Skeletal muscle satellite cell (primary cell): Measurements from ENCODE around the gene FBXL7. TPM values are rescaled to one million over a fixed set of nuclear protein-coding genes. Genes with fewer than 3 reads are reported as not detected.

Source experiments
- H3K27me3 ChIP-seq: 2 replicates; pipeline ENCODE4 v1.7.0; 2013; ENCODE audit warnings: low read length; ENCODE audit not compliant: control insufficient read depth, insufficient read depth
- H3K36me3 ChIP-seq: 2 replicates; pipeline ENCODE4 v1.7.0; 2013; ENCODE audit warnings: mild to moderate bottlenecking, control low read depth, low read length; ENCODE audit not compliant: insufficient read depth
- H3K4me1 ChIP-seq: 2 replicates; pipeline ENCODE4 v1.7.0; 2013; ENCODE audit warnings: low read length; ENCODE audit not compliant: control insufficient read depth, insufficient read depth
- H3K4me2 ChIP-seq: 2 replicates; pipeline ENCODE4 v1.7.0; 2013; ENCODE audit warnings: mild to moderate bottlenecking, low read length
- H3K4me3 ChIP-seq: 2 replicates; pipeline ENCODE4 v1.7.0; 2013; ENCODE audit warnings: low read length
- H3K9ac ChIP-seq: 2 replicates; pipeline ENCODE4 v1.7.0; 2013; ENCODE audit warnings: mild to moderate bottlenecking, low read depth, low read length, moderate library complexity
- H3K9me3 ChIP-seq: replicated peaks from 2 replicates; pipeline ENCODE4 v1.7.0; 2013; ENCODE audit warnings: mild to moderate bottlenecking, control low read depth, low read length
- total RNA-seq: library from RNA; depleted of rRNA; stranded (reverse); fragments of >200 nt; gene quantifications from 2 replicates; pipeline ENCODE4 v1.2.3, GENCODE V29; 2012; rRNA removed

FBXL7 gene
- total RNA-seq, result 3.5 and 4.8 TPM in 2 replicates

DNA sequence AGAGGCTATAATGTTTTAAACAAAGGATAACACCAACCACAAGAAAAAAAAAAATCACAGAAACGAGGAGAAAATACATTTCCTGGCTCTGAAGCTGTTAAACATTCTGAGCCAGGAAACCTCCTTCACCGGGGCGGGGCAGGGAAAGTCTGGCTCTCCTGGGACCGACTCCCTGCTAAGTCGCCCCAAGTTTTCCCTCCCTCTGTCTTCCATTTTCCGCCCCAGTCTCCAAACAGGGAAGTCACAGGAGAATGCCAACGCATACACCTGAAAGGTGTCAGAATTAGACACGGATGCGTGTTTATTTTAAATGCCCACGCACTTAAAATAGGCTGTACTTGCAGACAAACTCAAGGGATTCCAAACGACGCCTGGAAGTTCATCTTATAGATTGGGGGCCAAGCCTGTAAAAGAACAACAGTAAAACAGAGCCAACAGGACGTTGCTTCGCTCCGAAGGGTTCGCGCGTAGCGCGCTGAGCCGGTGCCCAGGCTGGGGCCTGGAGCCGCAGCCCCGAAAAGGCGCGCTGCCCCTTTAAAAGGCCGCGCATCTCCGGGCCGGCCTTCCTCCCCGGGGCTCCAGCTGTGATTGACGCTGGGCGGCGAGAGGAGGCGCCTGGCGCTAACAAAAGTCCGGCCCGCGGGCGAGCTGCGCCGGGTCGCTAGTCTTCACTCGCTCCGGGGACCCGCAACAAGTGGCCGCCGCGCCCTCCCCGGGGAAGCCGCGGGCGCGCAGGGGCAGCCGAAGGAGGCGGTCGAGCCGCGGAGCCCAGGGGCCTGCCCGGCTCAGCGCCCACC is at the start of gene FBXL7:
TSS of gene FBXL7 (plus strand) at position 653 of the 797 bp plus-strand sequence.
- Histone ChIP-seq H3K9me3 (no peaks in the 10 kb centered on the region), H3K9ac (peak within 1 kb of the TSS; percentile 89), H3K4me2 (peak within 1 kb of the TSS; percentile 87), H3K36me3 (peaks cover 2% of the 10 kb centered on the region), H3K4me3 (peak within 1 kb of the TSS; percentile 75), H3K4me1 (peaks cover 8% of the 10 kb centered on the region), H3K27me3 (peaks cover 9% of the 10 kb centered on the region)

DNA sequence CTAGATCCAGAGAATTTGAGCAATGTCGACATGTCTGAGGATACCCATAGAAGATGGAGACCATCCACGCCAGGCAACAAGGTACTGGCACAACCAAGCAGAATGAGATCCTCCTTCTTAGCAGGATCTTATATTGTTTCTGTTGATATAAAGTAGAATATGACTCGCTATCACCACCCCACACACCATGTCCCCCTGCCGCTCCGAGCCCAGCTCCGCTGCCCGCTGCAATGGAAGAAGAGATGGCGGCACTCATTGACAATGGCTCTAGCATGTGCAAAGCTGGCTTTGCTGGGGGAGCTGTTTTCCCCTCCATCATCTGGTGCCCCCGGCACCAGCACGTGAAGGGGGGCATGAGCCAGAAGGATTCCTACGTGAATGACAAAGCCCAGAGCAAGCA is 49.5 kb upstream of the FBXL7 start:
- Histone ChIP-seq H3K4me2 (no peak overlapping the region), H3K36me3 (no peaks in the 10 kb centered on the region), H3K27me3 (peaks cover 16% of the 10 kb centered on the region), H3K4me1 (no peaks in the 10 kb centered on the region), H3K9me3 (no peaks in the 10 kb centered on the region), H3K9ac (no peak overlapping the region), H3K4me3 (no peak overlapping the region)

DNA sequence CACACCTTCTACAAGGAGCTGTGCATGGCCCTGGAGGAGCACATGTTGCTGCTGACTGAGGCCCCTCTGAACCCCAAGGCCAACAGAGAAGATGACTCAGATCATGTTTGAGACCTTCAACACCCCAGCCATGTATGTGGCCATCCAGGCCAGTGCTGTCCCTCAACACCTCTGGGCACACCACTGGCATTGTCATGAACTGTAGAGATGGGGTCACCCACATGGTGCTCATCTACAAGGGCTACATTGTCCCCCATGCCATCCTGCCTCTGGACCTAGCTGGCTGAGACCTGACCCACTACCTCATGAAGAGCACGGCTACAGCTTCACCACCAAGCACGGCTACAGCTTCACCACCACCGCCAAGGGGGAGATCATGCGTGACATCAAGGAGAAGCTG is 49.0 kb upstream of the FBXL7 start:
- no peaks in the 10 kb centered on the region for H3K4me1 ChIP-seq
- peaks cover 14% of the 10 kb centered on the region for H3K27me3 ChIP-seq
- no peak overlapping the region for H3K4me2 ChIP-seq
- no peaks in the 10 kb centered on the region for H3K36me3 ChIP-seq
- H3K9me3 ChIP-seq, result no peaks in the 10 kb centered on the region
- H3K4me3 ChIP-seq, result no peak overlapping the region
- no peak overlapping the region for H3K9ac ChIP-seq

DNA sequence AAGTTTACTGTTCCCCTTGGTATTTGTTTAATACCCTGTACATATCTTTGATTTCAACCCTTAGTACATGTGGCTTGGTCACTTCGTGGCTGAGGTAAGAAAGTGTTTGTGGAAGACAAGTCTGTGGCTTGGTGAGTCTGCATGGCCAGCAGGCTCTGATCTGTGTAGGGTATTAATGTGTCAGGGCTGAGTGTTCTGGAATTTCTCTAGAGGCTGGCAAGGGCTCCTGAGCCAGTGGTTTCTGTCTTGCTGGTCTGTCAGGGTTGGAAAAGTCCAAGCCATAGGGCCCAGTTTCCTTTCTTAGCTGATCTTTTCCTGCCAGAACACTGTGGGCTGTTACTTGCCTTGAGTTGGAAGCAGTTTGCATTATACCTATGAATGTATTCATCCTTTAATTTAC is 48.0 kb upstream of the FBXL7 start:
- no peaks in the 10 kb centered on the region for H3K4me1 ChIP-seq
- no peaks in the 10 kb centered on the region for H3K36me3 ChIP-seq
- H3K4me3 ChIP-seq, result no peak overlapping the region
- H3K27me3 ChIP-seq, result peaks cover 14% of the 10 kb centered on the region
- H3K9me3 ChIP-seq, result no peaks in the 10 kb centered on the region
- no peak overlapping the region for H3K4me2 ChIP-seq
- no peak overlapping the region for H3K9ac ChIP-seq

DNA sequence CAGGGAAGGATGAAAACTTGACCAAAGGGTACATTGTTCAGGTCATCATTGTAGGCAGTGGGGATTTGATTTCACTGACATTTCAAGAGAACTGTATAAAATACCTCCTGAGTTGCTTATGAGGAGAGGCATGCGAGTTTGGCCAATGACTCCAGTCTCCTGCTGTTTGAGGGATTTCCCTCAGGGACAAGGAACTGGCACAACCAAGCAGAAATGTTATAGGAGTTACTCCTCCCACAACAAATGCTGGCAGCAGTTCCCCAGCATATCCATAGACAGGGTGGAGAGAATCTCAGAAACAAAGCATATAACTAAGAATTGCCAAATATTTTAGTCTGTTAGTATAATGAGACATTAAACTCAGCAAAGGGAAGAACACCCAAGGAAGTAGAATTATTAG is 47.2 kb upstream of the FBXL7 start:
- Histone ChIP-seq H3K9me3 (no peaks in the 10 kb centered on the region), H3K4me3 (no peak overlapping the region), H3K9ac (no peak overlapping the region), H3K4me1 (no peaks in the 10 kb centered on the region), H3K4me2 (no peak overlapping the region), H3K27me3 (peaks cover 13% of the 10 kb centered on the region), H3K36me3 (no peaks in the 10 kb centered on the region)

DNA sequence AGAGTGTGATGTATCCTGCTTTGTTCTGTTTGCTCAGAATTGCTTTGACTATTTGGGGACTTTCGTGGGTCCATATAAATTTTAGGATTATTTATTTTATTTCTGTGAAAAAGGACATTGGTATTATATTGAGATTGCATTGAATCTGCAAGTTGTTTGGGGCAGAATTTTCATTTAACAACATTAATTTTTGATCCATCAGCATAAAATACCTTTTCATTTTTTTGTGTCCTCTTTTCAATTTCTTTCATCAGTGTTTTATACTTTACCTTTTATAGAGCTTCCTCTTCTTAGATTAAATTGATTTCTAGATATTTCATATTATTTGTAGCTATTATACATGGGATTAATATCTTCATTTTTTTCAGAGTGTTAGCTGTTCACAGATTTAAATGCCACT is 40.8 kb upstream of the FBXL7 start:
- Histone ChIP-seq H3K9ac (no peak overlapping the region), H3K36me3 (no peaks in the 10 kb centered on the region), H3K4me3 (no peak overlapping the region), H3K4me2 (no peak overlapping the region), H3K9me3 (no peaks in the 10 kb centered on the region), H3K27me3 (peaks cover 49% of the 10 kb centered on the region), H3K4me1 (no peaks in the 10 kb centered on the region)

DNA sequence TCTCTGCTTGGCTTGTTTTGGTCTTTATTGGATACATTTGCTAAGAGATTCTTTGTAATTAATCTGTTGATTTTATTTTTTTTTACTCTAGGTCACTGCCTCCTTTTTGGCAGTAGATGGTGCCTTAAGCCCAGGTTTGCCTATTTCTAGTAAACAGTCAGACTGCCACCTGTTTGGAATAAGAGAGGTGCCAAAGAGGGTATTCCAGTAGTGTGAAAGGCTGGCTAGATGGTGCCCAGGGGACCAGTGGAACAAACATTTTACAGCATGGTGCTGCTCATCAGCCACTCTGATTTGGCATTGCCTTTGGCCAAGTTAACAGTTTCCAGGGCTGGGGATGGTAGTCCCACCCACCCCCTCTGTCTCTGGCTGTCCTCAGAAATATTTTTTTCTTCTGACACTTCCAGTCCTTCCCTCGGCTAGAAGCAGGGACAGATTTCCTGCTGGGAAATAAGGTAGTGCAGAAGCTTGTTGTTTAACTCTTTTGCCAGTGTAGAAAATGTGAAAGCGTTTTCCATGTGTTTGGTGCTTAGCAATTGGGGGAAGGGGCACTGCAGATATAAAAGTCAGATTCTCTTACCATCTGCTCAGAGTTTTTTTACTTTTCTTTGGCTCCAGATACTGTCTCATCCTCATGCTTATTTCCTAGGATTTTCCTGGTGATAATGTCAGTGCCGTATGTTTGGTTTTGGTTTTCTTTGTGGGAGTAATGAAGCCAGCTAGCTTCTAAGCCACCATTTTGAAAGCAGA is 36.6 kb upstream of the FBXL7 start:
- H3K27me3 ChIP-seq, result peaks cover 64% of the 10 kb centered on the region

DNA sequence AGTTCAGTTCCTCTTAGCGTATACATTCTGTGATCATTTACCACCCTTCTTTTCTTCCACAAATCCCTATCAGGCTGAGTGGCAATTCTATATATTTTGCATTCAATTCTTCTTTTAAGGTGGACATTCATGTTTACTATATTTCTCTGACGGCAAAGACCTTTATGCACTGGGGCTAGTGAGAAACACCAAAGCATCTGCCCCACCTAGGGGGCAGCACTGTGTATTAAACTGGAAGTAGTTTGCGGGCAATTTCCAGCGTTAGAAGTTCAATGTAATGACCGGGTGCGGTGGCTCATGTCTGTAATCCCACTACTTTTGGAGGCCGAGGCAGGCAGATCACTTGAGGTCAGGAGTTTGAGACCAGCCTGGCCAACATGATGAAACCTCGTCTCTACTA is 27.9 kb upstream of the FBXL7 start:
- no peak overlapping the region for H3K4me2 ChIP-seq
- no peaks in the 10 kb centered on the region for H3K9me3 ChIP-seq
- H3K27me3 ChIP-seq, result peaks cover 37% of the 10 kb centered on the region
- H3K9ac ChIP-seq, result no peak overlapping the region
- H3K36me3 ChIP-seq, result no peaks in the 10 kb centered on the region
- no peak overlapping the region for H3K4me3 ChIP-seq
- H3K4me1 ChIP-seq, result no peaks in the 10 kb centered on the region

More for the DNA sequence above, 36.6 kb upstream of the FBXL7 start:
- Histone ChIP-seq H3K4me1 (no peaks in the 10 kb centered on the region), H3K9me3 (no peaks in the 10 kb centered on the region), H3K4me3 (no peak overlapping the region), H3K36me3 (no peaks in the 10 kb centered on the region), H3K4me2 (no peak overlapping the region), H3K9ac (no peak overlapping the region)

DNA sequence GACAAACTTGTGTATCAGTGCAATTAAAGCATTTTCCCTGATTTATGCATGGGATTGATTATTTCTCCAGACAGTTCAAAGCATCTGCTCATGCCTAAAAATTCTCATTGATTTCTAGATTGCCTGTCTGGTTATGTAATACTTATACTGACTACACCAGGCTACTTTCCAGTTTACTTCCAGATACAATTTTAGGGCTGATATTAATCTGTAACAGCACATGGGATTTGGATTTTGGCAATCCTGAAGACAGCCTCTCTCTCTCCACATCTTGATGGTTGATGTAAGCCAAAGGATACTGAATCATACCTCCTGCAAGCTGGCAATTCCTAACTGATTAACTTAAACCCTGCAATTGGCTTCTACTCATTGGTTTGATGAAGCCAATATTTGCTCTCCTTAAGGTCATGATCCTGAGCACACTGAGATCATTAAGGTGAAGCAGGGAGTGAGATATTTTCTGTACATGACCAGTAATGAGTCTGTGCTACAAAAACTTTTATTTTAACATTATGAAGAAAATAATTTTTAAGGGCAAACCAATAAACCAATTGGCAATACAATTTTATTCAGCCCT is 25.7 kb upstream of the FBXL7 start:
- Histone ChIP-seq H3K9me3 (no peaks in the 10 kb centered on the region), H3K36me3 (no peaks in the 10 kb centered on the region), H3K9ac (no peak overlapping the region), H3K4me1 (no peaks in the 10 kb centered on the region), H3K4me3 (no peak overlapping the region), H3K4me2 (no peak overlapping the region), H3K27me3 (peaks cover 23% of the 10 kb centered on the region)

DNA sequence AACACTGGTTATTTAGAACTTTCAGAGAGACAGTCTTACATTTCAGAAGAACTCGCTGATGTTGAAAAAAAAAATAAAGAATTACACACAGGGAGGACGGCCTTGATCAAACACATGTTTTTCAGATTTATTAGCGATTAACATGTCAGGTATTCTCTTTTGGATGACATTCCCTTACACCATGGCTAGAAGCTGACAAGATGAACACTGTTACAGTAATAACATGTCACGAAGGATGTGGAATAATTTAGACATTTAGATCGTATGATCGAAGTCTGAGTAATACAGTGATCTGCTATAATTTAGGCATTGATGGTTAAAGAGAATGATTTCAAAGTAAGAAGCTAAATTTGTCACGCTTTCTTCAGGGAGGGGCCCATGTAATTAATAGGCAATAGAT is 24.6 kb upstream of the FBXL7 start:
- Histone ChIP-seq H3K36me3 (no peaks in the 10 kb centered on the region), H3K4me1 (no peaks in the 10 kb centered on the region), H3K9ac (no peak overlapping the region), H3K9me3 (no peaks in the 10 kb centered on the region), H3K27me3 (peaks cover 24% of the 10 kb centered on the region), H3K4me3 (no peak overlapping the region), H3K4me2 (no peak overlapping the region)

DNA sequence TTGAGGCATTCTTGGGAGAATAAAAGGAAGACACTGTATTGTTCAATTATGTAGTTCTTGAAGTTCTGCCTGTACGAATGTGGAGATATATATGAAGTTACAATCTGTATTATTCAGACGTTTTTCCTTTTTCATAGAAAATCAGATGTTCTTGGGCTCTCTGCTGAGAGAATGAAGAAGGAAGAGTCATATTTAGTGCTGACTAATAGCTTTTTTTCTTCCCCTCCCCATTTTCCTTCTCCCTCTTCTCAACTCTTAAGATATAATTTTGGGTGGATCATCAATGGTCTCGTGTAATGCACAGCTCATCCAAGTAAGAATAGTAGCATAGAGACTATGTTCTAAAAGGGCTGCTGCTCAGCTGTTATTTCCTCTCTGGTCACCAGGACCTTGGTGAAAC is 23.0 kb upstream of the FBXL7 start:
- Histone ChIP-seq H3K4me3 (no peak overlapping the region), H3K9ac (no peak overlapping the region), H3K4me1 (no peaks in the 10 kb centered on the region), H3K4me2 (no peak overlapping the region), H3K27me3 (peaks cover 40% of the 10 kb centered on the region), H3K36me3 (no peaks in the 10 kb centered on the region), H3K9me3 (no peaks in the 10 kb centered on the region)
